Measurements from ENCODE around the gene MBD6. TPM values are rescaled to one million over a fixed set of nuclear protein-coding genes. Genes with fewer than 3 reads are reported as not detected.
"Not testable (repeated sequence)": the region's sequence is repeated elsewhere in the genome, so short reads cannot be mapped to it uniquely, and the experiment has no call there.

MBD6 gene
- total and polyA plus RNA-seq, 10 donors, result 14.8 to 171 (median 80.6) TPM

DNA sequence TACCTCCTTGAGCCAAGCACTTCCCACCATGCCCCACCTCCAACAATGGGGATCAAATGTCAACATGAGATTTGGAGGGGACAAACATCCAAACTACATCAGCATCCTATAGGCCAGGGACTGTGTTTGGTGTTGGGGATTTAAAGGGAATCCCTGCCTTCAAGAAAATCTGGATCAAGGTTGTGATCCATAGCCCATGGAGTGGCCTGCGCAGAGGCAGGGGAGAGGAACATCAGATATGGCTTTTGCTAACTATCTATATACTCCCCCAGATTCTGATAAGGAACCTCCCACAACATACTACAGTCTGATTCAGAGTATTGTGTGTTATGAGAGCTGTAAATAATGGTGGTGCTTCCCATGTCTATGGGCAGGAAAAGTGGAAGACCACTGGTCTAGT lies 32.3 kb downstream of the MBD6 start:
- no peak for DNase-seq
- H3K27me3 ChIP-seq (replicated peaks in 1 of 7), result peaks cover 0 to 28% (median 8%) of the 10 kb centered on the region in 7 donors
- no peak overlapping the region for H3K27ac ChIP-seq
- WGBS, 5 donors, result 90 to 100% (median 96%) methylated on average over 1 of the region's 1 CpG
- no peak for TF ChIP-seq POLR2AphosphoS5 (IDR thresholded peaks at IDR 0.05)
- no peak for TF ChIP-seq POLR2A (IDR thresholded peaks at IDR 0.05)
- TF ChIP-seq, protein P1, sequence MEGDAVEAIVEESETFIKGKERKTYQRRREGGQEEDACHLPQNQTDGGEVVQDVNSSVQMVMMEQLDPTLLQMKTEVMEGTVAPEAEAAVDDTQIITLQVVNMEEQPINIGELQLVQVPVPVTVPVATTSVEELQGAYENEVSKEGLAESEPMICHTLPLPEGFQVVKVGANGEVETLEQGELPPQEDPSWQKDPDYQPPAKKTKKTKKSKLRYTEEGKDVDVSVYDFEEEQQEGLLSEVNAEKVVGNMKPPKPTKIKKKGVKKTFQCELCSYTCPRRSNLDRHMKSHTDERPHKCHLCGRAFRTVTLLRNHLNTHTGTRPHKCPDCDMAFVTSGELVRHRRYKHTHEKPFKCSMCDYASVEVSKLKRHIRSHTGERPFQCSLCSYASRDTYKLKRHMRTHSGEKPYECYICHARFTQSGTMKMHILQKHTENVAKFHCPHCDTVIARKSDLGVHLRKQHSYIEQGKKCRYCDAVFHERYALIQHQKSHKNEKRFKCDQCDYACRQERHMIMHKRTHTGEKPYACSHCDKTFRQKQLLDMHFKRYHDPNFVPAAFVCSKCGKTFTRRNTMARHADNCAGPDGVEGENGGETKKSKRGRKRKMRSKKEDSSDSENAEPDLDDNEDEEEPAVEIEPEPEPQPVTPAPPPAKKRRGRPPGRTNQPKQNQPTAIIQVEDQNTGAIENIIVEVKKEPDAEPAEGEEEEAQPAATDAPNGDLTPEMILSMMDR (IDR thresholded peaks at IDR 0.05 in 8 of 11, conservative IDR thresholded peaks at IDR 0.05 in 3 of 11), result no peak
- peaks cover 3 to 7% (median 6%) of the 10 kb centered on the region in 6 donors for H3K4me1 ChIP-seq
- no peaks in the 10 kb centered on the region for H3K36me3 ChIP-seq
- no peaks in the 10 kb centered on the region for H3K9me3 ChIP-seq
- intact Hi-C loops (cut with DNase I; ENCODE audit: low total_unique reads), result no loop called here
- H3K4me3 ChIP-seq, result no peak overlapping the region

DNA sequence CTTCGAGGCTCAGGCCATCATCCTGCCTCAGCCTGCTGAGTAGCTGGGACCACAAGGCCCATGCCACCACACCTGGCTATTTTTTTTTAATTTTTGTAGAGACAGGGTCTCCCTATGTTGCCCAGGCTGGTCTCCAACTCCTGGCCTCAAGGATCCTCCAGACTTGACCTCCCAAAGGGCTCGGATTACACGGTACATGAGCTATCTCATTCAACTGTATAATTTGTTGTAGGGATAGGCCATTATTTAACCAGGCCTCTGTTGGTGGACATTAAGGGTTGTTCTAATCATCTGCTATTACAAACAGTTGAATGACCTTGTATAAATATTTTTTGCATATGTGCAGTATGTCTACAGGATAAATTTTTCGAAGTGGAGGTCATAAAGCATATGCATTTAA lies 36.2 kb downstream of the MBD6 start:
- Histone ChIP-seq H3K4me3 (no peak overlapping the region), H3K4me1 (no peaks in the 10 kb centered on the region), H3K27me3 (replicated peaks in 1 of 7) (peaks cover 0 to 12% (median 0%) of the 10 kb centered on the region in 7 donors), H3K27ac (no peak overlapping the region), H3K9me3 (no peaks in the 10 kb centered on the region), H3K36me3 (no peaks in the 10 kb centered on the region)
- WGBS, 5 donors, result 79 to 87% (median 81%) methylated on average over 4 of the region's 4 CpGs
- no peak for DNase-seq
- TF ChIP-seq POLR2AphosphoS5 (IDR thresholded peaks at IDR 0.05), result no peak
- TF ChIP-seq, protein P1 (IDR thresholded peaks at IDR 0.05 in 8 of 11, conservative IDR thresholded peaks at IDR 0.05 in 3 of 11), result no peak
- TF ChIP-seq POLR2A (IDR thresholded peaks at IDR 0.05), result no peak
- intact Hi-C loops (cut with DNase I; ENCODE audit: low total_unique reads), result no loop called here

DNA sequence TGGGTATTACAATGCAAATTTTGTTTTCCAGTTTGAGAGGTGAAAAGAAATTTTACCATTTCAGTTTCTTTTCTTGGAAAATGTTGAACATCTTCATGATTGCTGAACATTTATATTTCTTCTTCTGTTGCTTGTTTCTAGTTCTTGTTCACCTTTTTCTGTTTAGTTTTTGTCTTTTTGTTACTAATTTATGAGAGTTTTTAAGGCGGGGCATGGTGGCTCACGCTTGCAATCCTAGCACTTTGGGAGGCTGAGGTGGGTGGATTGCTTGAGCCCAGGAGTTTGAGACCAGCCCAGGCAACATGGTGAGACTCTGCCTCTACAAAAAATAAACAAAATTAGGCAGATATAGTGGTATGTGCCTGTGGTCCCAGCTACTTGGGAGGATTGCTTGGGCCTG lies 37.9 kb downstream of the MBD6 start:
- 88 to 100% (median 95%) methylated on average over 2 of the region's 2 CpGs for WGBS, 5 donors
- no peak overlapping the region for H3K27ac ChIP-seq
- TF ChIP-seq POLR2A (IDR thresholded peaks at IDR 0.05), result no peak
- TF ChIP-seq, protein P1 (IDR thresholded peaks at IDR 0.05 in 8 of 11, conservative IDR thresholded peaks at IDR 0.05 in 3 of 11), result no peak
- TF ChIP-seq POLR2AphosphoS5 (IDR thresholded peaks at IDR 0.05), result no peak
- H3K4me3 ChIP-seq, result no peak overlapping the region
- H3K9me3 ChIP-seq, result no peaks in the 10 kb centered on the region
- intact Hi-C loops (cut with DNase I; ENCODE audit: low total_unique reads), result no loop called here
- no peak for DNase-seq
- H3K36me3 ChIP-seq, result no peaks in the 10 kb centered on the region
- no peaks in the 10 kb centered on the region for H3K4me1 ChIP-seq
- H3K27me3 ChIP-seq (replicated peaks in 1 of 7), result peaks cover 0 to 16% (median 0%) of the 10 kb centered on the region in 7 donors

DNA sequence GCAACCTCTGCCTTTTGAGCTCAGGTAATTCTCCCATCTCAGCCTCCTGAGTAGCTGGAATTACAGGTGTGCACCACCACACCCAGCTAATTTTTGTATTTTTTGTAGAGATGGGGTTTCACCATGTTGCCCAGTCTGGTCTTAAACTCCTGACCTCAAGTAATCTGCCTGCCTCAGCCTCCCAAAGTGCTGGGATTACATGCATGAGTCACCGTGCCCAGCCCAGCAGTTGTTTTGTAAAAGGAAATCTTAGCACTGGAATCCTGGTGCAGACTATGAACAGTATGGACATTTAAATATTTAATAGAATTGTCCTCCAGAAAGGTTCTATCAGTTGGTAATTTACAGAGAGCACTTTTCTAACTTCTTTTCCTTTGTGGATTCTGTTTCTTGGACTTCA lies 38.5 kb downstream of the MBD6 start:
- H3K27ac ChIP-seq; intact Hi-C loops (cut with DNase I; ENCODE audit: low total_unique reads); H3K4me3 ChIP-seq; H3K9me3 ChIP-seq; H3K36me3 ChIP-seq; H3K4me1 ChIP-seq; DNase-seq: not testable (repeated sequence)
- WGBS, 5 donors, result 71 to 96% (median 83%) methylated on average over 1 of the region's 1 CpG
- H3K27me3 ChIP-seq (replicated peaks in 1 of 7), result peaks cover 0 to 20% (median 0%) of the 10 kb centered on the region in 7 donors

DNA sequence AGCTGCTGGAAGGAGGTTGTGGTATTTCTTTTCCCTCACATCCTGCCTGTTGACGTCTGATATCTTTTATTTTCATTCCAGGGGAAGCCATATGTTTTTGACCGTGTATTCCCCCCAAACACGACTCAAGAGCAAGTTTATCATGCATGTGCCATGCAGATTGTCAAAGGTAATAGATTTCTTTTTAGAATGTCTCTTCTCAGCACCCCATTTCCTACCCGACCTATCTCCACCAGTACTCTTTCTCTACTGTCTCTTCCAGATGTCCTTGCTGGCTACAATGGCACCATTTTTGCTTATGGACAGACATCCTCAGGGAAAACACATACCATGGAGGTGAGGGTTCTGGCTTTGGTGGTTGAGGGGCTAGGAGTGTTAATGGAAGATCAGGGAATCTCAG lies 40.7 kb downstream of the MBD6 start:
- Histone ChIP-seq H3K27me3 (replicated peaks in 1 of 7) (peaks cover 0 to 42% (median 0%) of the 10 kb centered on the region in 7 donors), H3K4me3 (no peak overlapping the region), H3K9me3 (no peaks in the 10 kb centered on the region), H3K4me1 (no peaks in the 10 kb centered on the region), H3K36me3 (no peaks in the 10 kb centered on the region), H3K27ac (no peak overlapping the region)
- intact Hi-C loops (cut with DNase I; ENCODE audit: low total_unique reads), result no loop called here
- TF ChIP-seq, protein P1 (IDR thresholded peaks at IDR 0.05 in 8 of 11, conservative IDR thresholded peaks at IDR 0.05 in 3 of 11), result no peak
- TF ChIP-seq POLR2A (IDR thresholded peaks at IDR 0.05), result no peak
- TF ChIP-seq POLR2AphosphoS5 (IDR thresholded peaks at IDR 0.05), result no peak
- 24 to 39% (median 35%) methylated on average over 4 of the region's 4 CpGs for WGBS, 5 donors
- no peak for DNase-seq
